SU-DHL-6 (cell line): ENCODE results near the gene CYSRT1.
"Not testable (repeated sequence)": the region's sequence is repeated elsewhere in the genome, so short reads cannot be mapped to it uniquely, and the experiment has no call there.

Experiments used
- H2AFZ ChIP-seq: fragments of 200-600 bp; sonication (generic); 2 replicates; pipeline ENCODE4 v1.6.1; 2014; ENCODE audit warnings: low read depth, mild to moderate bottlenecking, moderate library complexity, mixed read lengths, antibody characterized with exemption, low read length; ENCODE audit not compliant: severe bottlenecking
- H3F3A ChIP-seq: fragments of 200-600 bp; shearing (Covaris generic); 2 replicates; pipeline ENCODE4 v1.6.0; 2016; ENCODE audit warnings: antibody characterized with exemption, mild to moderate bottlenecking; ENCODE audit not compliant: insufficient read depth
- H3K27ac ChIP-seq: fragments of 200-600 bp; sonication (generic); 2 replicates; pipeline ENCODE4 v1.5.1; 2016; ENCODE audit warnings: low read depth, mild to moderate bottlenecking, low read length, moderate library complexity, mixed read lengths
- H3K27me3 ChIP-seq: fragments of 200-600 bp; sonication (generic), shearing (Covaris generic); 2 replicates; pipeline ENCODE4 v1.6.0; 2014; ENCODE audit warnings: mild to moderate bottlenecking, low read length
- H3K36me3 ChIP-seq: fragments of 200-600 bp; sonication (generic); 2 replicates; pipeline ENCODE4 v1.6.1; 2014; ENCODE audit warnings: mild to moderate bottlenecking, low read length, mixed read lengths
- H3K4me2 ChIP-seq: fragments of 300-600, 200-600 bp; shearing (Covaris generic), sonication (generic); 2 replicates; pipeline ENCODE4 v1.6.0; 2014; ENCODE audit warnings: low read length, low read depth, mild to moderate bottlenecking; ENCODE audit not compliant: poor library complexity, severe bottlenecking
- H3K4me3 ChIP-seq: fragments of 200-600 bp; sonication (generic); 2 replicates; pipeline ENCODE4 v1.5.1; 2014; ENCODE audit warnings: antibody characterized with exemption, low read length, mild to moderate bottlenecking, mixed read lengths; ENCODE audit not compliant: insufficient read depth, poor library complexity, severe bottlenecking
- H3K79me2 ChIP-seq: fragments of 200-600 bp; sonication (generic); 2 replicates; pipeline ENCODE4 v1.6.1; 2014; ENCODE audit warnings: mild to moderate bottlenecking, low read length, moderate library complexity; ENCODE audit not compliant: insufficient read depth
- H3K9ac ChIP-seq: fragments of 200-600 bp; sonication (generic); 2 replicates; pipeline ENCODE4 v1.7.0; 2014; ENCODE audit warnings: mild to moderate bottlenecking, low read length
- H3K9me2 ChIP-seq: fragments of 200-600 bp; sonication (generic); replicated peaks from 2 replicates; pipeline ENCODE4 v1.6.1; 2014; ENCODE audit warnings: low read length; ENCODE audit not compliant: insufficient read depth
- H3K9me3 ChIP-seq: fragments of 200-600 bp; sonication (generic); 2 replicates; pipeline ENCODE4 v1.6.1; 2014; ENCODE audit warnings: low read length, mixed read lengths; ENCODE audit not compliant: insufficient read depth
- H4K20me1 ChIP-seq: fragments of 200-600 bp; sonication (generic); 2 replicates; pipeline ENCODE4 v1.6.1; 2014; ENCODE audit warnings: low read depth, mild to moderate bottlenecking, antibody characterized with exemption, low read length, moderate library complexity, mixed read lengths
- EZH2phosphoT487 ChIP-seq: fragments of 200-600 bp; sonication (generic), shearing (Covaris generic); conservative IDR thresholded peaks from 2 replicates; pipeline ENCODE4 v1.6.1; 2018; ENCODE audit warnings: mild to moderate bottlenecking, antibody characterized with exemption, low read length, moderate library complexity, mixed read lengths
- TF ChIP-seq, protein P1 (sequence below): fragments of 200-600 bp; sonication (generic); IDR thresholded peaks from one replicate; pipeline ENCODE4 v1.5.1; 2017; ENCODE audit warnings: antibody characterized with exemption, mild to moderate bottlenecking, low read length, moderate library complexity; ENCODE audit not compliant: insufficient read depth, poor library complexity, severe bottlenecking

Gene CYSRT1

GRCh38 chr9:137256856-137257255 lies 31.9 kb downstream of the CYSRT1 start:
- no peak overlapping the region for H3K4me3 ChIP-seq
- no peak overlapping the region for H3K27ac ChIP-seq
- no peaks in the 10 kb centered on the region for H3K9me2 ChIP-seq
- H3K9me3 ChIP-seq: no peaks in the 10 kb centered on the region
- no peak overlapping the region for H3K9ac ChIP-seq
- H4K20me1 ChIP-seq: no peaks in the 10 kb centered on the region
- TF ChIP-seq, protein P1, sequence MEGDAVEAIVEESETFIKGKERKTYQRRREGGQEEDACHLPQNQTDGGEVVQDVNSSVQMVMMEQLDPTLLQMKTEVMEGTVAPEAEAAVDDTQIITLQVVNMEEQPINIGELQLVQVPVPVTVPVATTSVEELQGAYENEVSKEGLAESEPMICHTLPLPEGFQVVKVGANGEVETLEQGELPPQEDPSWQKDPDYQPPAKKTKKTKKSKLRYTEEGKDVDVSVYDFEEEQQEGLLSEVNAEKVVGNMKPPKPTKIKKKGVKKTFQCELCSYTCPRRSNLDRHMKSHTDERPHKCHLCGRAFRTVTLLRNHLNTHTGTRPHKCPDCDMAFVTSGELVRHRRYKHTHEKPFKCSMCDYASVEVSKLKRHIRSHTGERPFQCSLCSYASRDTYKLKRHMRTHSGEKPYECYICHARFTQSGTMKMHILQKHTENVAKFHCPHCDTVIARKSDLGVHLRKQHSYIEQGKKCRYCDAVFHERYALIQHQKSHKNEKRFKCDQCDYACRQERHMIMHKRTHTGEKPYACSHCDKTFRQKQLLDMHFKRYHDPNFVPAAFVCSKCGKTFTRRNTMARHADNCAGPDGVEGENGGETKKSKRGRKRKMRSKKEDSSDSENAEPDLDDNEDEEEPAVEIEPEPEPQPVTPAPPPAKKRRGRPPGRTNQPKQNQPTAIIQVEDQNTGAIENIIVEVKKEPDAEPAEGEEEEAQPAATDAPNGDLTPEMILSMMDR: no peak
- TF ChIP-seq EZH2phosphoT487: no peak
- no peaks in the 10 kb centered on the region for H3F3A ChIP-seq
- H3K79me2 ChIP-seq: peaks cover 15% of the 10 kb centered on the region
- no peaks in the 10 kb centered on the region for H3K27me3 ChIP-seq
- H3K36me3 ChIP-seq: no peaks in the 10 kb centered on the region
- H2AFZ ChIP-seq: no peak overlapping the region
- no peak overlapping the region for H3K4me2 ChIP-seq

DNA sequence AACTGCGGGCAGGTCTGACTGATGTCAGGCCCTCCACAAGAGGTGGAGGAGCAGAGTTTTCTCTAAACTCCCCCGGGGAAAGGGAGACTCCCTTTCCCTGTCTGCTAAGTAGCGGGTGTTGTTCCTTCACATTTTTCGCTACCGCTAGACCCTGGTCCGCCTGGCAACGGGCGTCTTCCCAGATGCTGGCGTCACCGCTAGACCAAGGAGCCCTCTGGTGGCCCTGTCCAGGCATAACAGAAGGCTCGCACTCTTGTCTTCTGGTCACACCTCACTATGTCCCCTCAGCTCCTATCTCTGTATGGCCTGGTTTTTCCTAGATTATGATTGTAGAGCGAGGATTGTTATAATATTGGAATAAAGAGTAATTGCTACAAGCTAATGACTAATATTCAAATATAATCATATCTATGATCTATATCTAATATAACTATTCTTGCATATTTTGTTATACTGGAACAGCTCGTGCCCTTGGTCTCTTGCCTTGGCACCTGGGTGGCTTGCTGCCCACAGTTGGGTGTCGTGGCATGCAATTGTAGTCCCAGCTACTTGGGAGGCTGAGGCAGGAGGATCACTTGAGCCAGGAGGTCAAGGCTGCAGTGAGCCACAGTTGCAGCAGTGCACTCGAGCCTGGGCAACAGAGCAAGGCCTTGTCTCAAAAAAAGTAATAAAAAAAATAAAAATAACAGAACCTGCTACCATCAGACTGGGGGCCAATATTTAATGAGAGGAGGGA lies 37.4 kb downstream of the CYSRT1 start:
- H3K4me3 ChIP-seq, H3K4me2 ChIP-seq, H4K20me1 ChIP-seq, H3K9me3 ChIP-seq, H3K27ac ChIP-seq, H2AFZ ChIP-seq, H3K79me2 ChIP-seq, H3K9ac ChIP-seq, H3F3A ChIP-seq, H3K27me3 ChIP-seq, H3K36me3 ChIP-seq, H3K9me2 ChIP-seq: not testable (repeated sequence)

- H3K79me2 ChIP-seq: no peaks in the 10 kb centered on the region
- no peak overlapping the region for H2AFZ ChIP-seq
- no peak overlapping the region for H3K9ac ChIP-seq
- no peak overlapping the region for H3K4me3 ChIP-seq
- H3K4me2 ChIP-seq: no peak overlapping the region
- H3K9me3 ChIP-seq: no peaks in the 10 kb centered on the region
- H3K9me2 ChIP-seq: no peaks in the 10 kb centered on the region
- H3K27me3 ChIP-seq: no peaks in the 10 kb centered on the region
- TF ChIP-seq, protein P1: no peak
- H3F3A ChIP-seq: 0 out of 2 replicates have a peak, but pooled peaks cover 3% of the 10 kb centered on the region
- H3K27ac ChIP-seq: no peak overlapping the region
- H3K36me3 ChIP-seq: no peaks in the 10 kb centered on the region
- no peaks in the 10 kb centered on the region for H4K20me1 ChIP-seq
Observed at GRCh38 chr9:137262909-137263285, 37.9 kb downstream of the CYSRT1 start.

GRCh38 chr9:137263506-137263905 lies 38.5 kb downstream of the CYSRT1 start:
- Histone ChIP-seq H3K4me3 (no peak overlapping the region), H3K4me2 (no peak overlapping the region), H3K36me3 (no peaks in the 10 kb centered on the region), H2AFZ (no peak overlapping the region), H3K27me3 (no peaks in the 10 kb centered on the region), H3K9me2 (no peaks in the 10 kb centered on the region), H3K9me3 (no peaks in the 10 kb centered on the region), H3K79me2 (no peaks in the 10 kb centered on the region), H3F3A (0 out of 2 replicates have a peak, but pooled peaks cover 3% of the 10 kb centered on the region), H4K20me1 (no peaks in the 10 kb centered on the region), H3K9ac (no peak overlapping the region), H3K27ac (no peak overlapping the region)
- TF ChIP-seq, protein P1: no peak
- no peak for TF ChIP-seq EZH2phosphoT487
